Activated CD8-positive, alpha-beta memory T cell treated with anti-CD3 and anti-CD28 coated beads for 48 hours (primary cell): ENCODE data around the gene SPCS2.

Experiments
- DNase-seq, 3 experiments: peaks; one replicate each; pipeline ENCODE4 v3.0.0-alpha.2; 2020; ENCODE audit warnings: low read depth in 2 of 3, low spot score in 2 of 3

The SPCS2 gene

GRCh38 chr11:74948898-74949752 is at the start of gene SPCS2, which contains the start of gene XRRA1:
SPCS2 (plus strand) TSS chr11:74949266; CDS start chr11:74949286, 20 bp downstream.
XRRA1 (minus strand) TSS chr11:74949091; CDS start chr11:74940878, 8,213 bp downstream.
- peak; percentile 83 to 95 (median 93) for DNase-seq

GRCh38 chr11:74902342-74902741 is 46.7 kb upstream of the SPCS2 start:
- DNase-seq: no peak

- no peak for DNase-seq
Measured at GRCh38 chr11:74905326-74905725, 43.7 kb upstream of the SPCS2 start.

- no peak for DNase-seq
Measured at GRCh38 chr11:74909385-74909784, 39.7 kb upstream of the SPCS2 start.

GRCh38 chr11:74909812-74910211 is 39.3 kb upstream of the SPCS2 start:
- no peak for DNase-seq

- no peak for DNase-seq
Measured at GRCh38 chr11:74923125-74923524, 25.9 kb upstream of the SPCS2 start.

GRCh38 chr11:74925281-74925680 is 23.8 kb upstream of the SPCS2 start:
- DNase-seq: no peak

- DNase-seq: no peak
Measured at GRCh38 chr11:74926304-74927030, 22.6 kb upstream of the SPCS2 start.

GRCh38 chr11:74927496-74927895 is 21.6 kb upstream of the SPCS2 start:
- no peak for DNase-seq

GRCh38 chr11:74929431-74930363 is 19.4 kb upstream of the SPCS2 start:
- DNase-seq: peak in 1 of 3 experiments; percentile 47

- DNase-seq: no peak
Measured at GRCh38 chr11:74932169-74932568, 16.9 kb upstream of the SPCS2 start.

GRCh38 chr11:74932797-74933196 is 16.3 kb upstream of the SPCS2 start:
- DNase-seq: no peak

GRCh38 chr11:74933765-74934164 is 15.3 kb upstream of the SPCS2 start:
- DNase-seq: no peak

GRCh38 chr11:74935285-74935684 is 13.8 kb upstream of the SPCS2 start:
- no peak for DNase-seq

GRCh38 chr11:74936087-74936486 is 13.0 kb upstream of the SPCS2 start:
- DNase-seq: no peak

GRCh38 chr11:74936976-74937375 is 12.1 kb upstream of the SPCS2 start:
- no peak for DNase-seq

- DNase-seq: no peak
Measured at GRCh38 chr11:74937696-74938475, 11.2 kb upstream of the SPCS2 start.

GRCh38 chr11:74941492-74941891 is 7.6 kb upstream of the SPCS2 start:
- no peak for DNase-seq

GRCh38 chr11:74942073-74942759 is 6.8 kb upstream of the SPCS2 start:
- no peak for DNase-seq

- no peak for DNase-seq
Measured at GRCh38 chr11:74948546-74948897, 544 bp upstream of the SPCS2 start.
